B cell (primary cell): ENCODE measurements around the gene SPSB3.

Source experiments
- CTCF ChIP-seq: fragments of 200-600 bp; IDR thresholded peaks from one replicate; pipeline ENCODE4 v1.8.0; 2022; ENCODE audit warnings: antibody characterized with exemption, mild to moderate bottlenecking
- EZH2 ChIP-seq: IDR thresholded peaks from 2 replicates; pipeline ENCODE4 v1.6.1; 2012; ENCODE audit warnings: borderline replicate concordance, low read depth, mild to moderate bottlenecking, moderate library complexity, low read length; ENCODE audit not compliant: insufficient read depth, poor library complexity, severe bottlenecking

GRCh38 chr16:1818873-1819525, 36.6 kb upstream of the SPSB3 start:
- no peak for TF ChIP-seq CTCF
- no peak for TF ChIP-seq EZH2
